PC-9 (cell line): ENCODE measurements around the gene SPTAN1. TPM values are rescaled to one million over a fixed set of nuclear protein-coding genes. Genes with fewer than 3 reads are reported as not detected.

Experiments
- BruUV-seq: library from RNA; stranded (reverse); fragments of 400-500 nt; replicated peaks from 2 replicates; lab custom pipeline; 2021; lab: Mats Ljungman, UMichigan
- CTCF ChIA-PET: fragments of 300-600 bp; sonication (Branson Sonifier 250); formaldehyde crosslinking; loops from one replicate; lab custom pipeline; 2022; ENCODE audit warnings: antibody characterized with exemption; lab: Charles Lee
- POLR2A ChIA-PET: fragments of 300-600 bp; sonication (Branson Sonifier 250); formaldehyde crosslinking; loops from one replicate; lab custom pipeline; 2022; ENCODE audit warnings: antibody characterized with exemption; ENCODE audit not compliant: unreplicated experiment; lab: Charles Lee
- DNase-seq, 2 experiments: peaks; one replicate each; pipeline versions ENCODE4 v3.0.0 to v3.0.0-alpha.2; 2015 to 2022; ENCODE audit warnings: mixed read lengths in 1 of 2
- H2AFZ ChIP-seq: fragments of 200-600 bp; sonication (generic); 2 replicates; pipeline ENCODE4 v1.8.1; 2017; ENCODE audit warnings: antibody characterized with exemption
- H3F3A ChIP-seq: fragments of 200-600 bp; sonication (generic); 2 replicates; pipeline ENCODE4 v1.8.1; 2017; ENCODE audit warnings: antibody characterized with exemption, mild to moderate bottlenecking, low read depth; ENCODE audit not compliant: insufficient read depth
- H3K27ac ChIP-seq: fragments of 200-600 bp; sonication (generic); 2 replicates; pipeline ENCODE4 v1.6.1; 2016; ENCODE audit warnings: mixed run types
- H3K27me3 ChIP-seq: fragments of 200-600 bp; sonication (generic); 2 replicates; pipeline ENCODE4 v1.6.1; 2016; ENCODE audit warnings: low read depth, mixed run types; ENCODE audit not compliant: insufficient read depth
- H3K36me3 ChIP-seq: fragments of 200-600 bp; sonication (generic); 2 replicates; pipeline ENCODE4 v1.6.1; 2016; ENCODE audit warnings: low read depth, mixed run types
- H3K4me1 ChIP-seq: fragments of 200-600 bp; sonication (generic); replicated peaks from 2 replicates; pipeline ENCODE4 v1.6.1; 2016; ENCODE audit warnings: mixed run types; ENCODE audit not compliant: insufficient read depth
- H3K4me2 ChIP-seq: fragments of 200-600 bp; sonication (generic); 2 replicates; pipeline ENCODE4 v1.6.1; 2017; ENCODE audit warnings: mixed run types
- H3K4me3 ChIP-seq: fragments of 200-600 bp; sonication (generic); 2 replicates; pipeline ENCODE4 v1.6.1; 2016; ENCODE audit warnings: mixed run types
- H3K79me2 ChIP-seq: fragments of 200-600 bp; sonication (generic); 2 replicates; pipeline ENCODE4 v1.6.1; 2017; ENCODE audit warnings: low read depth, mixed run types
- H3K9me2 ChIP-seq: fragments of 200-600 bp; sonication (generic); 2 replicates; pipeline ENCODE4 v1.8.1; 2017; ENCODE audit warnings: mild to moderate bottlenecking; ENCODE audit not compliant: insufficient read depth
- H3K9me3 ChIP-seq: fragments of 200-600 bp; sonication (generic); 2 replicates; pipeline ENCODE4 v1.8.1; 2016; ENCODE audit warnings: low read depth; ENCODE audit not compliant: insufficient read depth
- H4K20me1 ChIP-seq: fragments of 200-600 bp; sonication (generic); 2 replicates; pipeline ENCODE4 v1.8.1; 2017; ENCODE audit not compliant: insufficient read depth
- EZH2 ChIP-seq: fragments of 200-600 bp; sonication (generic); IDR thresholded peaks from 2 replicates; pipeline ENCODE4 v1.8.0; 2017; ENCODE audit warnings: antibody characterized with exemption, low read depth
- intact Hi-C: fragments of 100-400 bp; cut with micrococcal nuclease; formaldehyde crosslinking; loops from one replicate; pipeline ENCODE4 v1.10.0; 2022; ENCODE audit not compliant: unreplicated experiment
- total RNA-seq: library from RNA; stranded (reverse); gene quantifications from 2 replicates; pipeline ENCODE4 v1.2.3, GENCODE V29; 2021
- TF ChIP-seq, protein P1 (sequence below): fragments of 200-600 bp; sonication (generic); conservative IDR thresholded peaks from 2 replicates; pipeline ENCODE4 v1.6.1; 2017; ENCODE audit warnings: mixed run types, antibody characterized with exemption, mild to moderate bottlenecking, moderate library complexity

SPTAN1 gene
- total RNA-seq, 1 experiment from 2014 or later = 214 TPM

DNA sequence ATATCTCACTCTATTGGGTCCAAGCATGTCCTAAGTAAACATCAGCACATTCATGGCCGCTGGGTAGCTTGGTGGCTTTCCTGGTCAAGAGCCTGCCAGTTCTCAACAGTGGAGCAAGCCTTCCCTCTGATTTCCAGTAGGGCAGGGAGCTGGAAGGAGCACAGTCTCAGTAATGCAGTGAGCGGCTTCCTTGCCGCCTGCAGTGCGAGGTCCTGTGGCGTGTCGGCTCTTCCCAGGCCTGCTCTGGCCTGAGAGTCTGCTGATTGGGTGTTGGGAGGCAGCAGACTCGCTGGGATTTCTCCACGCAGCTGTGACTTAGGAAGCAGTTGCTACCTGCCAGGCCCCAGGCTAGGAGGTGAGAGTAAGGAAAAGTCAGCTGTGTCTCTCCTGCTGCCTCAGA, 51.3 kb downstream of the SPTAN1 start:
- Histone ChIP-seq H3K27ac (no peak overlapping the region), H4K20me1 (no peaks in the 10 kb centered on the region), H3F3A (0 out of 2 replicates have a peak, but pooled peaks cover 12% of the 10 kb centered on the region), H3K9me2 (no peaks in the 10 kb centered on the region), H3K4me1 (no peaks in the 10 kb centered on the region), H3K79me2 (no peaks in the 10 kb centered on the region), H2AFZ (no peak overlapping the region), H3K36me3 (0 out of 2 replicates have a peak, but pooled peaks cover 8% of the 10 kb centered on the region), H3K4me3 (no peak overlapping the region), H3K4me2 (no peak overlapping the region), H3K27me3 (no peaks in the 10 kb centered on the region), H3K9me3 (no peaks in the 10 kb centered on the region)
- no peak for DNase-seq
- no TSS peak for BruUV-seq
- TF ChIP-seq, protein P1, sequence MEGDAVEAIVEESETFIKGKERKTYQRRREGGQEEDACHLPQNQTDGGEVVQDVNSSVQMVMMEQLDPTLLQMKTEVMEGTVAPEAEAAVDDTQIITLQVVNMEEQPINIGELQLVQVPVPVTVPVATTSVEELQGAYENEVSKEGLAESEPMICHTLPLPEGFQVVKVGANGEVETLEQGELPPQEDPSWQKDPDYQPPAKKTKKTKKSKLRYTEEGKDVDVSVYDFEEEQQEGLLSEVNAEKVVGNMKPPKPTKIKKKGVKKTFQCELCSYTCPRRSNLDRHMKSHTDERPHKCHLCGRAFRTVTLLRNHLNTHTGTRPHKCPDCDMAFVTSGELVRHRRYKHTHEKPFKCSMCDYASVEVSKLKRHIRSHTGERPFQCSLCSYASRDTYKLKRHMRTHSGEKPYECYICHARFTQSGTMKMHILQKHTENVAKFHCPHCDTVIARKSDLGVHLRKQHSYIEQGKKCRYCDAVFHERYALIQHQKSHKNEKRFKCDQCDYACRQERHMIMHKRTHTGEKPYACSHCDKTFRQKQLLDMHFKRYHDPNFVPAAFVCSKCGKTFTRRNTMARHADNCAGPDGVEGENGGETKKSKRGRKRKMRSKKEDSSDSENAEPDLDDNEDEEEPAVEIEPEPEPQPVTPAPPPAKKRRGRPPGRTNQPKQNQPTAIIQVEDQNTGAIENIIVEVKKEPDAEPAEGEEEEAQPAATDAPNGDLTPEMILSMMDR = no peak
- no peak for TF ChIP-seq EZH2
- CTCF ChIA-PET = interaction anchor here (0.6 kb wide), 1 partner anchor 858 kb away, joined by 4 read pairs; no protein-coding TSS in a partner anchor
- intact Hi-C loops = no loop called here
- POLR2A ChIA-PET = no interaction called here

DNA sequence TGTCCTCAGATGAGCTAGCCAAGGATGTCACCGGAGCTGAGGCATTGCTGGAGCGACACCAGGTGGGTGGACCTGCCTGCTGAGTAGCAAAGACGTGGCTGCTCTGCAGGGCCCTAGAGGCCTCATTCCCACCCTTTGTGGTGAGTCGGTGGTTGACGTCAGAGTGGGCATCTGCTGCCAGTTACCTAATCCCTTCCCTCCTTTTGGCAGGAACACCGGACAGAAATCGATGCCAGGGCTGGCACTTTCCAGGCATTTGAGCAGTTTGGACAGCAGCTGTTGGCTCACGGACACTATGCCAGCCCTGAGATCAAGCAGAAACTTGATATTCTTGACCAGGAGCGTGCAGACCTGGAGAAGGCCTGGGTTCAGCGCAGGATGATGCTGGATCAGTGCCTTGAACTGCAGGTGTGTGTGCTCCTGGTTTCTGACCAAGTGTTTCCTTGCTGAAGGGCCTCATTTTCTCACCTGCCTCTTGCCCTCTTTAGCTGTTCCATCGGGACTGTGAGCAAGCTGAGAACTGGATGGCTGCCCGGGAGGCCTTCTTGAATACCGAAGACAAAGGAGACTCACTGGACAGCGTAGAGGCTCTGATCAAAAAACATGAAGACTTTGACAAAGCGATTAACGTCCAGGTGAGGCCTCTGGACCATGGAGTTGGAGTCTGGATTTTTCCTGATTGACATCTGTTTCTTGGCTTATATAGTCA, 55.4 kb downstream of the SPTAN1 start:
- Histone ChIP-seq H2AFZ (no peak overlapping the region), H3K4me1 (no peaks in the 10 kb centered on the region), H3K4me2 (no peak overlapping the region), H3K9me3 (no peaks in the 10 kb centered on the region), H3K79me2 (no peaks in the 10 kb centered on the region), H3K27me3 (no peaks in the 10 kb centered on the region), H3F3A (0 out of 2 replicates have a peak, but pooled peaks cover 7% of the 10 kb centered on the region), H3K36me3 (0 out of 2 replicates have a peak, but pooled peaks cover 10% of the 10 kb centered on the region), H3K9me2 (no peaks in the 10 kb centered on the region), H3K4me3 (no peak overlapping the region), H3K27ac (no peak overlapping the region), H4K20me1 (no peaks in the 10 kb centered on the region)
- CTCF ChIA-PET = no interaction called here
- TF ChIP-seq, protein P1 = no peak
- no peak for TF ChIP-seq EZH2
- no TSS peak for BruUV-seq
- intact Hi-C loops = no loop called here
- POLR2A ChIA-PET = no interaction called here
- DNase-seq = no peak

DNA sequence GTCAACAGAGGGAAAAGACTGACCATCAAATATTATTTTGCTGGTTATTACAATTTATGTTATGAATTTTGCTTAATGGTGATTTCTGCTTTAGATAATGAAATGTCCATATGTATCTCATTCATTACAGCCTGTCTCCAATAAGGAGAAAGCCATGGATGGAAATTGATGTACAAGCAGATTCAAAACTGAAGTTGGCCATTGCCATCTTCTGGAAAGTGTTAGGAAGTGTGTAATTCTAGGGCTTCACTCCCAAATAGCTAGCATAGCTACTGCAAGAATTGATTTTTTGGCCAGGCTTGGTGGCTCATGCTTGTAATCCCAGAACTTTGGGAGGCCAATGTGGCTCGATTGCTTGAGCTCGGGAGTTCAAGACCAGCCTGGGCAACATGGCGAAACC, 58.5 kb downstream of the SPTAN1 start:
- 0 out of 2 replicates have a peak, but pooled peaks cover 18% of the 10 kb centered on the region for H3K36me3 ChIP-seq
- H2AFZ ChIP-seq = no peak overlapping the region
- H4K20me1 ChIP-seq = no peaks in the 10 kb centered on the region
- ChIA-PET POLR2A (interaction anchor here (0.7 kb wide), 1 partner anchor 10 kb away, joined by 9 read pairs; no protein-coding TSS in a partner anchor), CTCF (interaction anchor here (0.6 to 1.0 kb wide), 3 partner anchors 15 to 249 kb away, joined by 3 to 12 read pairs (median 3); no protein-coding TSS in a partner anchor)
- H3K4me3 ChIP-seq = no peak overlapping the region
- H3K27ac ChIP-seq = no peak overlapping the region
- no peak overlapping the region for H3K4me2 ChIP-seq
- H3K27me3 ChIP-seq = no peaks in the 10 kb centered on the region
- H3K9me3 ChIP-seq = no peaks in the 10 kb centered on the region
- intact Hi-C loops = no loop called here
- no peaks in the 10 kb centered on the region for H3K4me1 ChIP-seq
- no peak for DNase-seq
- no peak for TF ChIP-seq EZH2
- TF ChIP-seq, protein P1 = no peak
- no peaks in the 10 kb centered on the region for H3K79me2 ChIP-seq
- H3K9me2 ChIP-seq = no peaks in the 10 kb centered on the region
- BruUV-seq = no TSS peak
- peaks cover 2% of the 10 kb centered on the region; the same call in 1 of the 2 replicates for H3F3A ChIP-seq
